GM23338 (cell line): Measurements from ENCODE around the gene PRKCQ. TPM values are rescaled to one million over a fixed set of nuclear protein-coding genes. Genes with fewer than 3 reads are reported as not detected.

Experiments used
- ATAC-seq: fragments of 200-7000 bp; cut with Tn5 transposase; 3 replicates; pipeline ENCODE4 v1.9.1; 2020
- DNase-seq: peaks from one replicate; pipeline ENCODE4 v3.0.0-alpha.2; 2015; ENCODE audit warnings: low spot score
- H2AFZ ChIP-seq: fragments of 200-600 bp; sonication (generic); 2 replicates; pipeline ENCODE4 v1.8.0; 2016; ENCODE audit warnings: antibody characterized with exemption, mild to moderate bottlenecking, moderate library complexity
- H3F3A ChIP-seq: fragments of 200-600 bp; sonication (generic); replicated peaks from 2 replicates; pipeline ENCODE4 v1.8.0; 2017; ENCODE audit warnings: antibody characterized with exemption, mixed run types, low read depth
- H3K27ac ChIP-seq: fragments of 200-600 bp; sonication (generic); 2 replicates; pipeline ENCODE4 v1.6.1; 2016; ENCODE audit warnings: low read depth
- H3K27me3 ChIP-seq: fragments of 200-600 bp; sonication (generic); 2 replicates; pipeline ENCODE4 v1.8.0; 2016; ENCODE audit warnings: mild to moderate bottlenecking, mixed run types, moderate library complexity; ENCODE audit not compliant: insufficient read depth
- H3K36me3 ChIP-seq: fragments of 200-600 bp; sonication (generic); 2 replicates; pipeline ENCODE4 v1.8.0; 2016; ENCODE audit warnings: mild to moderate bottlenecking; ENCODE audit not compliant: insufficient read depth
- H3K4me1 ChIP-seq: fragments of 200-600 bp; sonication (generic); 2 replicates; pipeline ENCODE4 v1.8.0; 2016; ENCODE audit warnings: mild to moderate bottlenecking, moderate library complexity; ENCODE audit not compliant: insufficient read depth
- H3K4me2 ChIP-seq: fragments of 200-600 bp; sonication (generic); 2 replicates; pipeline ENCODE4 v1.7.1; 2017; ENCODE audit warnings: mixed run types
- H3K4me3 ChIP-seq: fragments of 200-600 bp; sonication (generic); 2 replicates; pipeline ENCODE4 v1.6.1; 2016; ENCODE audit warnings: mixed run types
- H3K79me2 ChIP-seq: fragments of 200-600 bp; sonication (generic); replicated peaks from 2 replicates; pipeline ENCODE4 v1.8.0; 2017; ENCODE audit warnings: mild to moderate bottlenecking; ENCODE audit not compliant: insufficient read depth
- H3K9me2 ChIP-seq: fragments of 200-600 bp; sonication (generic); 2 replicates; pipeline ENCODE4 v1.8.0; 2017; ENCODE audit not compliant: insufficient read depth
- H4K20me1 ChIP-seq: fragments of 200-600 bp; sonication (generic); replicated peaks from 2 replicates; pipeline ENCODE4 v1.8.0; 2017; ENCODE audit warnings: mild to moderate bottlenecking; ENCODE audit not compliant: insufficient read depth
- H3K27ac Mint-ChIP-seq: 2 replicates; pipeline ENCODE4 v1.8.0; 2020; ENCODE audit warnings: inconsistent platforms, mild to moderate bottlenecking, moderate library complexity, mixed read lengths
- H3K27me3 Mint-ChIP-seq: 3 replicates; pipeline ENCODE4 v1.8.0; 2022; ENCODE audit warnings: low read depth, mild to moderate bottlenecking, moderate library complexity, mixed read lengths, inconsistent platforms; ENCODE audit not compliant: insufficient read depth, poor library complexity
- H3K36me3 Mint-ChIP-seq: 3 replicates; pipeline ENCODE4 v1.8.0; 2021; ENCODE audit warnings: low read depth, mild to moderate bottlenecking, inconsistent platforms, moderate library complexity, mixed read lengths
- H3K4me1 Mint-ChIP-seq: 3 replicates; pipeline ENCODE4 v1.8.0; 2020; ENCODE audit warnings: mild to moderate bottlenecking, inconsistent platforms, mixed read lengths
- H3K4me3 Mint-ChIP-seq: 3 replicates; pipeline ENCODE4 v1.8.0; 2021; ENCODE audit warnings: moderate library complexity, mild to moderate bottlenecking, inconsistent platforms, mixed read lengths
- H3K9me3 Mint-ChIP-seq: 3 replicates; pipeline ENCODE4 v1.8.0; 2020; ENCODE audit warnings: moderate library complexity, mild to moderate bottlenecking, inconsistent platforms, mixed read lengths
- JUNB ChIP-seq: IDR thresholded peaks from one replicate; pipeline ENCODE4 v1.6.1; 2016; ENCODE audit warnings: antibody characterized with exemption; ENCODE audit not compliant: unreplicated experiment
- NANOG ChIP-seq: IDR thresholded peaks from 2 replicates; pipeline ENCODE4 v1.6.1; 2016; ENCODE audit warnings: antibody characterized with exemption, borderline replicate concordance
- POLR2AphosphoS5 ChIP-seq: IDR thresholded peaks from 2 replicates; pipeline ENCODE4 v1.6.1; 2016; ENCODE audit warnings: antibody characterized with exemption, low read depth
- ZNF114 ChIP-seq: fragments of 250-450 bp; sonication (Bioruptor Pico); IDR thresholded peaks from 2 replicates; pipeline ENCODE4 v1.5.0; 2020; ENCODE audit warnings: mild to moderate bottlenecking, moderate library complexity
- polyA plus RNA-seq: library from polyadenylated mRNA; unstranded; fragments of >200 nt; fragmentation: Nextera tagmentation; extraction: Ambion mirVana; gene quantifications from 2 replicates; pipeline ENCODE4 v1.2.1, GENCODE V29; 2016
- total RNA-seq: library from RNA; depleted of rRNA; stranded (reverse); fragments of >200 nt; shearing (Covaris generic); gene quantifications from 2 replicates; pipeline ENCODE4 v1.2.3, GENCODE V29; 2014
- TF ChIP-seq, protein P1 (sequence below): IDR thresholded peaks from 2 replicates; pipeline ENCODE4 v1.6.1; 2016; ENCODE audit warnings: antibody characterized with exemption
- TF ChIP-seq, protein P2 (sequence below), 2 experiments: fragments of 200-600 bp in 1 of 2; sonication (generic) in 1 of 2; conservative IDR thresholded peaks; 2 replicates each; pipeline versions ENCODE4 v1.5.1 to v1.6.1; 2016 to 2017; ENCODE audit warnings: antibody characterized with exemption in 2 of 2, low read depth in 2 of 2, mild to moderate bottlenecking in 2 of 2, moderate library complexity in 1 of 2
- TF ChIP-seq, protein P3 (sequence below): IDR thresholded peaks from one replicate; pipeline ENCODE4 v1.6.1; 2018; ENCODE audit warnings: antibody characterized with exemption; ENCODE audit not compliant: unreplicated experiment

The PRKCQ gene
- total and polyA plus RNA-seq, 2 experiments from 2014 or later = 12.6 to 28.5 TPM

DNA sequence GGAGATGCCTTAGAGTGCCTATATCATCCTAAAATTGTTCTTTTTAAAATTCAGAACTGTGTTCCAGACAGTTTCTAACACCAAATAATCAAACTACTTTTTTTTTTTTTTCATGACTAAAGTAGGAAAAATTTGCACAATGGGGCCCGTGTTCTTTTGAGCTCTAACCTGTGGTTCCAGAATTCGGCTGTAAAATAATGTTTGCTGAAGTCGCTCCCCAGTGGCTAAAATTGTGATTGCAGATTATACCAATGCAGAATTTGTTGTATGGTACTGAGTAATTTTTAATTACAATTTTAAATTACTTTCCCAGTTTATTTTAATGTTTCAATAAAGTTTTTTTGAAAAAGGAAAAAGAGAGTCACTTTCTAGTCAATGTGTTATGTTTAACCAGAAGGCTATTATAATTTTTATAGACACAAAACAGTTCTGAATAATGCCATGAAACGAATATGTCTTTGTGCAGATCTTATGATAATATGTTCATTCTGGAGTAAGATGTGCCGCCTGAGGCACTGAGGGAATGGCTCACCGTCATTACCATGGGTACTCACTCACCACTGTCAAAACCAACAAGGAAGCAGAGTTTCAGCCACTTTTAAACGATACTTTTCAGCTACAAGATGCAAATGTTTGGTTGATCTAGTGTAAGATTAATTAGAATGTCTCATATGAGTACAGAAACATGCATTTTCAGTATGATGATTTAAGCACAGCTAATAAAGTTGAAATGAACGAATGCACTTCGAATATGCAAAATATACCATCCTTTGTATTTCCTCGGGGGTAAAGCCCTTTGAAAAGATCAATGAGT, 173.6 kb downstream of the PRKCQ start:
- no peaks in the 10 kb centered on the region for H3K27me3 Mint-ChIP-seq
- no peak overlapping the region for H3K4me3 Mint-ChIP-seq
- DNase-seq = peak; percentile 41

GRCh38 chr10:6405713-6406112, 174.4 kb downstream of the PRKCQ start:
- no peak overlapping the region for H3K27ac Mint-ChIP-seq
- no peak for TF ChIP-seq NANOG
- no peak for TF ChIP-seq JUNB
- no peak for TF ChIP-seq POLR2AphosphoS5
- TF ChIP-seq, protein P1, sequence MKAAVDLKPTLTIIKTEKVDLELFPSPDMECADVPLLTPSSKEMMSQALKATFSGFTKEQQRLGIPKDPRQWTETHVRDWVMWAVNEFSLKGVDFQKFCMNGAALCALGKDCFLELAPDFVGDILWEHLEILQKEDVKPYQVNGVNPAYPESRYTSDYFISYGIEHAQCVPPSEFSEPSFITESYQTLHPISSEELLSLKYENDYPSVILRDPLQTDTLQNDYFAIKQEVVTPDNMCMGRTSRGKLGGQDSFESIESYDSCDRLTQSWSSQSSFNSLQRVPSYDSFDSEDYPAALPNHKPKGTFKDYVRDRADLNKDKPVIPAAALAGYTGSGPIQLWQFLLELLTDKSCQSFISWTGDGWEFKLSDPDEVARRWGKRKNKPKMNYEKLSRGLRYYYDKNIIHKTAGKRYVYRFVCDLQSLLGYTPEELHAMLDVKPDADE = no peak
- no peak for TF ChIP-seq ZNF114 (CRISPR knock-in tag)
- TF ChIP-seq, protein P2, sequence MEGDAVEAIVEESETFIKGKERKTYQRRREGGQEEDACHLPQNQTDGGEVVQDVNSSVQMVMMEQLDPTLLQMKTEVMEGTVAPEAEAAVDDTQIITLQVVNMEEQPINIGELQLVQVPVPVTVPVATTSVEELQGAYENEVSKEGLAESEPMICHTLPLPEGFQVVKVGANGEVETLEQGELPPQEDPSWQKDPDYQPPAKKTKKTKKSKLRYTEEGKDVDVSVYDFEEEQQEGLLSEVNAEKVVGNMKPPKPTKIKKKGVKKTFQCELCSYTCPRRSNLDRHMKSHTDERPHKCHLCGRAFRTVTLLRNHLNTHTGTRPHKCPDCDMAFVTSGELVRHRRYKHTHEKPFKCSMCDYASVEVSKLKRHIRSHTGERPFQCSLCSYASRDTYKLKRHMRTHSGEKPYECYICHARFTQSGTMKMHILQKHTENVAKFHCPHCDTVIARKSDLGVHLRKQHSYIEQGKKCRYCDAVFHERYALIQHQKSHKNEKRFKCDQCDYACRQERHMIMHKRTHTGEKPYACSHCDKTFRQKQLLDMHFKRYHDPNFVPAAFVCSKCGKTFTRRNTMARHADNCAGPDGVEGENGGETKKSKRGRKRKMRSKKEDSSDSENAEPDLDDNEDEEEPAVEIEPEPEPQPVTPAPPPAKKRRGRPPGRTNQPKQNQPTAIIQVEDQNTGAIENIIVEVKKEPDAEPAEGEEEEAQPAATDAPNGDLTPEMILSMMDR (conservative IDR thresholded peaks at IDR 0.05; ENCODE audit: low read depth in 2 of 2) = no peak
- TF ChIP-seq, protein P3, sequence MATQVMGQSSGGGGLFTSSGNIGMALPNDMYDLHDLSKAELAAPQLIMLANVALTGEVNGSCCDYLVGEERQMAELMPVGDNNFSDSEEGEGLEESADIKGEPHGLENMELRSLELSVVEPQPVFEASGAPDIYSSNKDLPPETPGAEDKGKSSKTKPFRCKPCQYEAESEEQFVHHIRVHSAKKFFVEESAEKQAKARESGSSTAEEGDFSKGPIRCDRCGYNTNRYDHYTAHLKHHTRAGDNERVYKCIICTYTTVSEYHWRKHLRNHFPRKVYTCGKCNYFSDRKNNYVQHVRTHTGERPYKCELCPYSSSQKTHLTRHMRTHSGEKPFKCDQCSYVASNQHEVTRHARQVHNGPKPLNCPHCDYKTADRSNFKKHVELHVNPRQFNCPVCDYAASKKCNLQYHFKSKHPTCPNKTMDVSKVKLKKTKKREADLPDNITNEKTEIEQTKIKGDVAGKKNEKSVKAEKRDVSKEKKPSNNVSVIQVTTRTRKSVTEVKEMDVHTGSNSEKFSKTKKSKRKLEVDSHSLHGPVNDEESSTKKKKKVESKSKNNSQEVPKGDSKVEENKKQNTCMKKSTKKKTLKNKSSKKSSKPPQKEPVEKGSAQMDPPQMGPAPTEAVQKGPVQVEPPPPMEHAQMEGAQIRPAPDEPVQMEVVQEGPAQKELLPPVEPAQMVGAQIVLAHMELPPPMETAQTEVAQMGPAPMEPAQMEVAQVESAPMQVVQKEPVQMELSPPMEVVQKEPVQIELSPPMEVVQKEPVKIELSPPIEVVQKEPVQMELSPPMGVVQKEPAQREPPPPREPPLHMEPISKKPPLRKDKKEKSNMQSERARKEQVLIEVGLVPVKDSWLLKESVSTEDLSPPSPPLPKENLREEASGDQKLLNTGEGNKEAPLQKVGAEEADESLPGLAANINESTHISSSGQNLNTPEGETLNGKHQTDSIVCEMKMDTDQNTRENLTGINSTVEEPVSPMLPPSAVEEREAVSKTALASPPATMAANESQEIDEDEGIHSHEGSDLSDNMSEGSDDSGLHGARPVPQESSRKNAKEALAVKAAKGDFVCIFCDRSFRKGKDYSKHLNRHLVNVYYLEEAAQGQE = no peak

More for the DNA sequence above, 173.6 kb downstream of the PRKCQ start:
- Mint-ChIP-seq H3K9me3 (peaks cover 2% of the 10 kb centered on the region; the same call in 2 of the 3 replicates), H3K36me3 (no peaks in the 10 kb centered on the region), H3K27ac (no peak overlapping the region), H3K4me1 (peaks cover 17% of the 10 kb centered on the region)
- H3K4me2 ChIP-seq = no peak overlapping the region
- TF ChIP-seq, protein P1 = no peak
- TF ChIP-seq, protein P2 (conservative IDR thresholded peaks at IDR 0.05; ENCODE audit: low read depth in 2 of 2) = peak; percentile 49 to 50; a peak in 3 of 4 replicates
- H3F3A ChIP-seq = no peaks in the 10 kb centered on the region
- H2AFZ ChIP-seq = no peak overlapping the region
- no peaks in the 10 kb centered on the region for H3K9me2 ChIP-seq
- no peaks in the 10 kb centered on the region for H3K36me3 ChIP-seq
- H3K79me2 ChIP-seq = no peaks in the 10 kb centered on the region
- no peaks in the 10 kb centered on the region for H4K20me1 ChIP-seq
- H3K4me1 ChIP-seq = no peaks in the 10 kb centered on the region
- no peak overlapping the region for H3K27ac ChIP-seq
- no peak overlapping the region for H3K4me3 ChIP-seq
- no peak for ATAC-seq
- no peaks in the 10 kb centered on the region for H3K27me3 ChIP-seq

More at GRCh38 chr10:6405713-6406112, 174.4 kb downstream of the PRKCQ start:
- DNase-seq = no peak
- no peak for ATAC-seq
- H3K9me3 Mint-ChIP-seq = peaks cover 2% of the 10 kb centered on the region; the same call in 2 of the 3 replicates
- H3K36me3 Mint-ChIP-seq = no peaks in the 10 kb centered on the region
- no peak overlapping the region for H3K4me2 ChIP-seq
- H3K4me3 ChIP-seq = no peak overlapping the region
- no peaks in the 10 kb centered on the region for H3F3A ChIP-seq
- H3K36me3 ChIP-seq = no peaks in the 10 kb centered on the region
- H4K20me1 ChIP-seq = no peaks in the 10 kb centered on the region
- no peaks in the 10 kb centered on the region for H3K27me3 Mint-ChIP-seq
- H3K27me3 ChIP-seq = no peaks in the 10 kb centered on the region
- no peaks in the 10 kb centered on the region for H3K79me2 ChIP-seq
- no peak overlapping the region for H2AFZ ChIP-seq
- H3K27ac ChIP-seq = no peak overlapping the region
- H3K4me3 Mint-ChIP-seq = no peak overlapping the region
- no peaks in the 10 kb centered on the region for H3K9me2 ChIP-seq
- H3K4me1 Mint-ChIP-seq = peaks cover 22% of the 10 kb centered on the region
- H3K4me1 ChIP-seq = no peaks in the 10 kb centered on the region
